ENCODE data around the gene SASH3.

Gene SASH3

GRCh38 chrX:129743821-129744220 is 35.9 kb upstream of the SASH3 start:
- Histone ChIP-seq H3K9me3 (ENCODE audit: control insufficient read depth, low read length) (no peaks in the 10 kb centered on the region), H3K4me1 (ENCODE audit: control insufficient read depth, insufficient read depth, low read length) (peaks cover 5% of the 10 kb centered on the region), H3K27me3 (ENCODE audit: control insufficient read depth, insufficient read depth, low read length, poor library complexity, severe bottlenecking) (no peaks in the 10 kb centered on the region), H3K4me3 (ENCODE audit: insufficient read depth, low read depth, low read length) (no peak overlapping the region), H3K36me3 (ENCODE audit: control insufficient read depth, insufficient read depth, low read length) (no peaks in the 10 kb centered on the region), H3K27ac (ENCODE audit: insufficient read depth, low read depth, low read length, poor library complexity, severe bottlenecking) (no peak overlapping the region)
- 92 to 97% methylated on average over 3 of the region's 4 CpGs for WGBS, 2 experiments

DNA sequence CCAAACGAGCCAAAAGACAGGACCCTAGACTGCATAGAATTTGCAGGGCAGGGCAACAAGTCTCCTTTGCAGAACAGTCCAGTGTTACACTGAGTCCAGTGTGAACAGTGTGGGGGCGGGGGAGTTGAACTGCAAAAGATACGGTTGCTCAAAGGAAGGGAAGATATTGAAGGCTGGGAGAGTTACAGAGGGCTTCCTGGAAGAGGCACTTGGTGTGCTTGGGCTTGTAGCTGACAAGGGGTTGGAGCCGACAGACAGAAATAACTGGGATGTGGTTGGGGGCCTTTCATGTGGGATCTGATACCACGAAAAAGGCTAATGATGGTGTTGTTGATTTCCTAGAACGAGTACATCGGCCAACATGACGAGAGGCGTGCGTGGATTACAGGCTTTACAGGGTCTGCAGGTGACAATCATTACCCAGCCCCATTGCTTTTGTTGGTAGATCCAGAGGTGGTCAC is 34.9 kb upstream of the SASH3 start:
- H3K27me3 ChIP-seq (ENCODE audit: control insufficient read depth, insufficient read depth, low read length, poor library complexity, severe bottlenecking) = no peaks in the 10 kb centered on the region
- WGBS, 2 experiments = 94 to 95% methylated on average over 10 of the region's 10 CpGs
- no peak overlapping the region for H3K4me3 ChIP-seq (ENCODE audit: insufficient read depth, low read depth, low read length)
- H3K36me3 ChIP-seq (ENCODE audit: control insufficient read depth, insufficient read depth, low read length) = no peaks in the 10 kb centered on the region
- H3K27ac ChIP-seq (ENCODE audit: insufficient read depth, low read depth, low read length, poor library complexity, severe bottlenecking) = no peak overlapping the region
- no peaks in the 10 kb centered on the region for H3K9me3 ChIP-seq (ENCODE audit: control insufficient read depth, low read length)
- peaks cover under 1% of the 10 kb centered on the region for H3K4me1 ChIP-seq (ENCODE audit: control insufficient read depth, insufficient read depth, low read length)

GRCh38 chrX:129746557-129747470 is 32.9 kb upstream of the SASH3 start:
- Histone ChIP-seq H3K4me3 (ENCODE audit: insufficient read depth, low read depth, low read length) (no peak overlapping the region), H3K9me3 (ENCODE audit: control insufficient read depth, low read length) (no peaks in the 10 kb centered on the region), H3K36me3 (ENCODE audit: control insufficient read depth, insufficient read depth, low read length) (no peaks in the 10 kb centered on the region), H3K27ac (ENCODE audit: insufficient read depth, low read depth, low read length, poor library complexity, severe bottlenecking) (no peak overlapping the region), H3K27me3 (ENCODE audit: control insufficient read depth, insufficient read depth, low read length, poor library complexity, severe bottlenecking) (no peaks in the 10 kb centered on the region), H3K4me1 (ENCODE audit: control insufficient read depth, insufficient read depth, low read length) (no peaks in the 10 kb centered on the region)
- WGBS, 2 experiments = 85 to 96% methylated on average over 7 of the region's 7 CpGs

DNA sequence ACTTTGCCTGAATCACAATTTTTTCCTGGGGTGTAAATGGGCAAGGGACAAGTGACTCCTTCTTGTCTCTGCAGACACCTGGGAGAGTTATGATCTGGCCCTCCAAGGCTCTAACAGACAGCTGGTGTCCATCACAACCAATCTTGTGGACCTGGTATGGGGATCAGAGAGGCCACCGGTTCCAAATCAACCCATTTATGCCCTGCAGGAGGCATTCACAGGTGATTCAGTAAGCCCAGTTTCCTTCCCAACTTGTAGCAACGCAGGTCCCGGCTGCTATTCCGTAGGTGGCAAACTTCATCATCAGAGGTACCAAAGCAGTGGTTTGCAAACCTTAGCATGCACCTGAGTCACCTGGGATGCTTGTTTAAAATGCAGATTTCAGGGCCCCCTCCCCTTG is 32.2 kb upstream of the SASH3 start:
- 85 to 86% methylated on average over 4 of the region's 4 CpGs for WGBS, 2 experiments
- Histone ChIP-seq H3K4me3 (ENCODE audit: insufficient read depth, low read depth, low read length) (no peak overlapping the region), H3K27ac (ENCODE audit: insufficient read depth, low read depth, low read length, poor library complexity, severe bottlenecking) (no peak overlapping the region), H3K4me1 (ENCODE audit: control insufficient read depth, insufficient read depth, low read length) (no peaks in the 10 kb centered on the region), H3K36me3 (ENCODE audit: control insufficient read depth, insufficient read depth, low read length) (no peaks in the 10 kb centered on the region), H3K9me3 (ENCODE audit: control insufficient read depth, low read length) (no peaks in the 10 kb centered on the region), H3K27me3 (ENCODE audit: control insufficient read depth, insufficient read depth, low read length, poor library complexity, severe bottlenecking) (no peaks in the 10 kb centered on the region)

DNA sequence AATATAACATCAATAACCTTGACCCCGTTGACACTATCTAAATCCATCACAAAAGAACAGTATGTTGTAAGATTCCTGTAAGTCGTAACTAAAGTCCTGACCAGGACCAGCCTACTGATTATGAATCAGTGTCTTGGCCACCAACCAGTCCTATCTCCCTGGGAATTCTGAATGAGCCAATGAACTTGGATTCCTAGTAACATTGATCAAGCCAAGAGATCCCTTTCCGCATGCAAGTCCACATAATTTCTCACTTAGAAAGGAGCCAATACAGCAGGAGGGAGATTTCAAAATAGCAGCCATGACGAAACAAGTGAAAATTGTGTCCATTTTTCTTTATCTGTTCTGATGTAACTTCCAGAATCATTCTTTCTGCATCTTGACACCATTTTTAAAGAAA is 31.4 kb upstream of the SASH3 start:
- Histone ChIP-seq H3K27me3 (ENCODE audit: control insufficient read depth, insufficient read depth, low read length, poor library complexity, severe bottlenecking) (no peaks in the 10 kb centered on the region), H3K4me1 (ENCODE audit: control insufficient read depth, insufficient read depth, low read length) (no peaks in the 10 kb centered on the region), H3K36me3 (ENCODE audit: control insufficient read depth, insufficient read depth, low read length) (no peaks in the 10 kb centered on the region), H3K9me3 (ENCODE audit: control insufficient read depth, low read length) (no peaks in the 10 kb centered on the region), H3K27ac (ENCODE audit: insufficient read depth, low read depth, low read length, poor library complexity, severe bottlenecking) (no peak overlapping the region), H3K4me3 (ENCODE audit: insufficient read depth, low read depth, low read length) (no peak overlapping the region)
- WGBS, 2 experiments = 80 to 88% methylated on average over 3 to 4 of the region's 4 CpGs

DNA sequence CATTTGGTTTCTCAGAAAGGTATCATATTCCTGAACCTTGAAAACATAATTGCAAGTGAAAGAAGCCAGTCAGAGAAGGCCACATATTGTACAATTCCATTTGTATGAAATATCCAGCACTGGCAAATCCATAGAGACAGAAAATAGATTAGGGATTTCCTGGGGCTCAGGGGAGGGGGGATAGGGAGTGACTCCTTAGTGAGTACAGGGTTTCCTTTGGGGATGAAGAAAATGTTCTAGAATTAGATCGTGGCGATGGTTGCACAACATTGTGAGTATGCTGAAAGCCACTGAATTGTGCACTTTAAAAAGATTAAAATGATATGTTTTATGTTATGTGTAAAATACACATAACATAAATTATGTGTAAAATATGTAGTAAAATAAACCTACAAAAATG is 30.7 kb upstream of the SASH3 start:
- Histone ChIP-seq H3K4me1 (ENCODE audit: control insufficient read depth, insufficient read depth, low read length) (no peaks in the 10 kb centered on the region), H3K27me3 (ENCODE audit: control insufficient read depth, insufficient read depth, low read length, poor library complexity, severe bottlenecking) (no peaks in the 10 kb centered on the region), H3K36me3 (ENCODE audit: control insufficient read depth, insufficient read depth, low read length) (no peaks in the 10 kb centered on the region), H3K4me3 (ENCODE audit: insufficient read depth, low read depth, low read length) (no peak overlapping the region), H3K9me3 (ENCODE audit: control insufficient read depth, low read length) (no peaks in the 10 kb centered on the region), H3K27ac (ENCODE audit: insufficient read depth, low read depth, low read length, poor library complexity, severe bottlenecking) (no peak overlapping the region)
- WGBS, 2 experiments = 93 to 100% methylated on average over 2 of the region's 2 CpGs

DNA sequence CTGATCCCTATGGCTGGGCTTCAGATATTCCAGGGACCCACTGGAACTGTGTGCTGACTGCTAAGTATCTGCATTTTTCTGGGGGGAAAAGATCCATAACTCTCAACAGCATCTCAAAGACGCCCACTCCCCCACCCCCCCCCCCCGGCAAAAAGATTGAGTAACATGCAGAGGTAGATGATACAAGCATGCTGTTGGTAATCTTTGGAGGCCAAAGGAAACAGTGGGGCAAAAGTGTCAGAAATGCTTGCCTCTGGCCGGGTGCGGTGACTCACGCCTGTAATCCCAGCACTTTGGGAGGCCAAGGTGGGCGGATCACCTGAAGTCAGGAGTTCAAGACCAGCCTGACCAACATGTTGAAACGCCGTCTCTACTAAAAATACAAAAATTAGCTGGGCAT is 28.8 kb upstream of the SASH3 start:
- 94 to 95% methylated on average over 6 of the region's 8 CpGs for WGBS, 2 experiments
- Histone ChIP-seq H3K9me3 (ENCODE audit: control insufficient read depth, low read length) (no peaks in the 10 kb centered on the region), H3K36me3 (ENCODE audit: control insufficient read depth, insufficient read depth, low read length) (no peaks in the 10 kb centered on the region), H3K4me3 (ENCODE audit: insufficient read depth, low read depth, low read length) (no peak overlapping the region), H3K27me3 (ENCODE audit: control insufficient read depth, insufficient read depth, low read length, poor library complexity, severe bottlenecking) (no peaks in the 10 kb centered on the region), H3K4me1 (ENCODE audit: control insufficient read depth, insufficient read depth, low read length) (no peaks in the 10 kb centered on the region), H3K27ac (ENCODE audit: insufficient read depth, low read depth, low read length, poor library complexity, severe bottlenecking) (no peak overlapping the region)

- H3K27ac ChIP-seq (ENCODE audit: insufficient read depth, low read depth, low read length, poor library complexity, severe bottlenecking) = no peak overlapping the region
- H3K4me1 ChIP-seq (ENCODE audit: control insufficient read depth, insufficient read depth, low read length) = no peaks in the 10 kb centered on the region
- H3K27me3 ChIP-seq (ENCODE audit: control insufficient read depth, insufficient read depth, low read length, poor library complexity, severe bottlenecking) = no peaks in the 10 kb centered on the region
- H3K9me3 ChIP-seq (ENCODE audit: control insufficient read depth, low read length) = no peaks in the 10 kb centered on the region
- H3K4me3 ChIP-seq (ENCODE audit: insufficient read depth, low read depth, low read length) = no peak overlapping the region
- H3K36me3 ChIP-seq (ENCODE audit: control insufficient read depth, insufficient read depth, low read length) = no peaks in the 10 kb centered on the region
- WGBS, 2 experiments = 48 to 50% methylated on average over 22 of the region's 22 CpGs
Measured at GRCh38 chrX:129754056-129755024, 25.4 kb upstream of the SASH3 start.

- H3K27me3 ChIP-seq (ENCODE audit: control insufficient read depth, insufficient read depth, low read length, poor library complexity, severe bottlenecking) = no peaks in the 10 kb centered on the region
- no peaks in the 10 kb centered on the region for H3K36me3 ChIP-seq (ENCODE audit: control insufficient read depth, insufficient read depth, low read length)
- no peak overlapping the region for H3K27ac ChIP-seq (ENCODE audit: insufficient read depth, low read depth, low read length, poor library complexity, severe bottlenecking)
- H3K9me3 ChIP-seq (ENCODE audit: control insufficient read depth, low read length) = no peaks in the 10 kb centered on the region
- WGBS, 2 experiments = 80% methylated on average over 18 of the region's 18 CpGs
- no peaks in the 10 kb centered on the region for H3K4me1 ChIP-seq (ENCODE audit: control insufficient read depth, insufficient read depth, low read length)
- H3K4me3 ChIP-seq (ENCODE audit: insufficient read depth, low read depth, low read length) = no peak overlapping the region
Measured at GRCh38 chrX:129755779-129756650, 23.7 kb upstream of the SASH3 start.

Measured in ectodermal cell (in vitro differentiated cells).